GM18499 (cell line): ENCODE results near the gene LLGL1.

Source experiments
- ATAC-seq: cut with Tn5 transposase; IDR thresholded peaks from one replicate; pipeline ENCODE4 v1.9.1; 2021; ENCODE audit warnings: moderate number of reproducible peaks; ENCODE audit not compliant: insufficient read depth, unreplicated experiment

LLGL1 gene

GRCh38 chr17:18228176-18228682 lies 2.8 kb downstream of the LLGL1 start:
- ATAC-seq = no peak

- ATAC-seq = no peak
Measured at GRCh38 chr17:18229254-18229653, 3.8 kb downstream of the LLGL1 start.

GRCh38 chr17:18229771-18230170 lies 4.3 kb downstream of the LLGL1 start:
- no peak for ATAC-seq

- no peak for ATAC-seq
Measured at GRCh38 chr17:18230288-18231141, 5.1 kb downstream of the LLGL1 start.

GRCh38 chr17:18231164-18231563 lies 5.7 kb downstream of the LLGL1 start:
- ATAC-seq = no peak

GRCh38 chr17:18233803-18234518 lies 8.5 kb downstream of the LLGL1 start:
- no peak for ATAC-seq

- no peak for ATAC-seq
Measured at GRCh38 chr17:18234853-18235380, 9.5 kb downstream of the LLGL1 start.

- ATAC-seq = no peak
Measured at GRCh38 chr17:18235743-18236256, 10.4 kb downstream of the LLGL1 start.

GRCh38 chr17:18236494-18236893 lies 11.1 kb downstream of the LLGL1 start:
- no peak for ATAC-seq

GRCh38 chr17:18237461-18237860 lies 12.0 kb downstream of the LLGL1 start:
- ATAC-seq = no peak

GRCh38 chr17:18238299-18238698 lies 12.9 kb downstream of the LLGL1 start:
- ATAC-seq = no peak

- no peak for ATAC-seq
Measured at GRCh38 chr17:18240449-18240848, 15.0 kb downstream of the LLGL1 start.

- ATAC-seq = no peak
Measured at GRCh38 chr17:18241229-18241871, 15.9 kb downstream of the LLGL1 start.

GRCh38 chr17:18245038-18245776 lies 19.8 kb downstream of the LLGL1 start:
- no peak for ATAC-seq

GRCh38 chr17:18246109-18246725 lies 20.8 kb downstream of the LLGL1 start:
- ATAC-seq = no peak

- ATAC-seq = no peak
Measured at GRCh38 chr17:18246880-18247612, 21.6 kb downstream of the LLGL1 start.

GRCh38 chr17:18247613-18248001 lies 22.2 kb downstream of the LLGL1 start:
- ATAC-seq = no peak

- ATAC-seq = no peak
Measured at GRCh38 chr17:18248300-18248731, 22.9 kb downstream of the LLGL1 start.

GRCh38 chr17:18248811-18249210 lies 23.4 kb downstream of the LLGL1 start:
- no peak for ATAC-seq
